HUES6 (cell line): Measurements from ENCODE around the gene C14orf39.
A peak's percentile ranks its signal among the peaks of the same experiment; 100 is the strongest.

Experiments
- H3K27ac ChIP-seq: 2 replicates; pipeline ENCODE4 v1.7.0; 2013; ENCODE audit warnings: low read depth, mild to moderate bottlenecking, low read length, inconsistent platforms
- H3K27me3 ChIP-seq: 2 replicates; pipeline ENCODE4 v1.6.1; 2013; ENCODE audit warnings: low read length; ENCODE audit not compliant: control insufficient read depth, insufficient read depth
- H3K36me3 ChIP-seq: 2 replicates; pipeline ENCODE4 v1.6.1; 2013; ENCODE audit warnings: low read length; ENCODE audit not compliant: control insufficient read depth, insufficient read depth
- H3K4me1 ChIP-seq: 2 replicates; pipeline ENCODE4 v1.6.1; 2013; ENCODE audit warnings: low read length; ENCODE audit not compliant: control insufficient read depth, insufficient read depth
- H3K4me3 ChIP-seq: 2 replicates; pipeline ENCODE4 v1.5.1; 2013; ENCODE audit warnings: low read depth, low read length
- H3K9ac ChIP-seq: one replicate; pipeline ENCODE4 v1.6.1; 2013; ENCODE audit warnings: mild to moderate bottlenecking, low read length
- H3K9me3 ChIP-seq: 2 replicates; pipeline ENCODE4 v1.6.1; 2013; ENCODE audit warnings: low read depth, low read length; ENCODE audit not compliant: control insufficient read depth, insufficient read depth

Gene C14orf39

DNA sequence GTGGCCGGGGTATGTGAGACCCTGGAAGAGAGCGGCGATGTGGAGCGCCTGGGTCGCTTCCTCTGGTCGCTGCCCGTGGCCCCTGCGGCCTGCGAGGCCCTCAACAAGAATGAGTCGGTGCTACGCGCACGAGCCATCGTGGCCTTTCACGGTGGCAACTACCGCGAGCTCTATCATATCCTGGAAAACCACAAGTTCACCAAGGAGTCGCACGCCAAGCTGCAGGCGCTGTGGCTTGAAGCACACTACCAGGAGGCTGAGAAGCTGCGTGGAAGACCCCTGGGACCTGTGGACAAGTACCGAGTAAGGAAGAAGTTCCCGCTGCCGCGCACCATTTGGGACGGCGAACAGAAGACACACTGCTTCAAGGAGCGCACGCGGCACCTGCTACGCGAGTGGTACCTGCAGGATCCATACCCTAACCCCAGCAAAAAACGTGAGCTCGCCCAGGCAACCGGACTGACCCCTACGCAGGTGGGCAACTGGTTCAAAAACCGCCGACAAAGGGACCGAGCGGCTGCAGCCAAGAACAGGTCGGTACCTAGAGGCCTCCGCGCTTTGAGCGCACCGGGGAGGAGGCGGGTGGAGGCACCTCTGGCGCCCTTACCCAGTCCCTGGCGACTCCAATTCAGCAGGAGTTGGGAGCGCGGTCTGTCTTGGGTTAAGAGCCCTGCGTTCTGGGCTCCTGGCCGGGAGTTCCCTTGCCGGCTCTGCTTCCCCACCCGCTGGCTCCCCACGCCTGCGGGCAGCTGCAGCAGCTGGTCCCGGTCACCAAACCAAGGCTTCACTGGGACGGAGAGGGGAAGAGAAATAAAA is 23.8 kb upstream of the C14orf39 start:
- H3K4me3 ChIP-seq, result peak overlapping the region; percentile 61
- H3K9me3 ChIP-seq, result no peaks in the 10 kb centered on the region
- peaks cover 100% of the 10 kb centered on the region for H3K27me3 ChIP-seq
- H3K9ac ChIP-seq, result no peak overlapping the region
- no peak overlapping the region for H3K27ac ChIP-seq
- peaks cover 39% of the 10 kb centered on the region for H3K4me1 ChIP-seq
- no peaks in the 10 kb centered on the region for H3K36me3 ChIP-seq

DNA sequence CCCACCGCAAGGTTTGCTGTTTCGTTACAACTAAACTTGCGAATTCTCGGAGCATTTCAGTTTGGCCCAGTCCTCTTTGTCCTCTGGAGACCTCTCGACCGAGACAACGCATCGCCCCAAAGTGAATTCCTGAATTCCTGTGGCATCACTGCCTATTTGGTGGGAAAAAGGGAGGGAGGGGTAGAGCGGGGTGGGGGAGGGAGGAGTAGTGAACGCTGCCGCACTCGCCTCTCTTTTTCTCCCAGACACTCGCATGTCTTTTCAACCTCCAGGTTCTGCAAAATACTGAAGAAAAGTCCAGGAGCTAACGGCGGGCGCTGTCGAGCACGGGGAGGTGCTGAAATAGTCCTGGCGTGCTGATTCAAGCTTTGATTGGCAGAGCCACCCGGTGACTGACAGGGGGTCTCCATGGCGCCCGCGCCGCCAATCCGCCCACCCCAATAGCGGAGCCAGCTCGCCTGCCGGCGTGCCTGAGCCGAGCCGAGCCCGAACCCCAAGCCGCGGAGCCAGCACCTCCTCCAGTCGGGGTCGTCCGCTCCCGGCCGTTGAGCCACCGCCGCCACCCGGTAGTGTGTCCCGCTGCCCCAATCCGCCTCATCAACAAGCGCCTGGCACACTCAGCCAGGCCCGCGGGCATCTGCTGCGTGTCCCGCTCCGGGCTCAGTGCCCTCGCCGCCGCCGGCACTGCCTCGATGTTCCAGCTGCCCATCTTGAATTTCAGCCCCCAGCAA is 23.0 kb upstream of the C14orf39 start, which contains the start of gene SIX6:
TSS of gene SIX6 (plus strand) at position 440 of the 731 bp plus-strand sequence. CDS start at position 693, 253 bp downstream.
- Histone ChIP-seq H3K4me3 (peak within 1 kb of the TSS; percentile 61), H3K36me3 (no peaks in the 10 kb centered on the region), H3K9ac (no peak within 1 kb of the TSS), H3K9me3 (no peaks in the 10 kb centered on the region), H3K27ac (no peak within 1 kb of the TSS), H3K27me3 (peaks cover 100% of the 10 kb centered on the region), H3K4me1 (peaks cover 39% of the 10 kb centered on the region)

DNA sequence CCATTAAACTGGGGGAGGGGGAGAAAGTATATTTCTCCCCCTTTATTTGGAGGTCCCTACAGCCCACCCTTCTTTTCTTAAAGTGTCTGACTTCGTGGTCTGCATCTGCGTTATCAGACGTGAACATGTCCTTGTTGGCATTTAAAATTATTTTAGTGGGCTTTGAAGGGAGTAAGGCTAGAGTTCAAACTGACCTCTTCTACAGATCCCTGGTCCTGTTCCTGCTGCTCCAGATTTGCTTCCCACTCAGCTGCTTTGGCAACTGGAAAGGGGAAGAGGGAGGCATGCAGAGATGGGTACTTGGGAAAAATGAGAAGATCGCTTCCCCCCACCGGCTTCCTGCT is 22.5 kb upstream of the C14orf39 start:
- Histone ChIP-seq H3K27me3 (peaks cover 100% of the 10 kb centered on the region), H3K4me1 (peaks cover 39% of the 10 kb centered on the region), H3K9me3 (no peaks in the 10 kb centered on the region), H3K9ac (no peak overlapping the region), H3K36me3 (no peaks in the 10 kb centered on the region), H3K4me3 (peak overlapping the region; percentile 61), H3K27ac (no peak overlapping the region)

DNA sequence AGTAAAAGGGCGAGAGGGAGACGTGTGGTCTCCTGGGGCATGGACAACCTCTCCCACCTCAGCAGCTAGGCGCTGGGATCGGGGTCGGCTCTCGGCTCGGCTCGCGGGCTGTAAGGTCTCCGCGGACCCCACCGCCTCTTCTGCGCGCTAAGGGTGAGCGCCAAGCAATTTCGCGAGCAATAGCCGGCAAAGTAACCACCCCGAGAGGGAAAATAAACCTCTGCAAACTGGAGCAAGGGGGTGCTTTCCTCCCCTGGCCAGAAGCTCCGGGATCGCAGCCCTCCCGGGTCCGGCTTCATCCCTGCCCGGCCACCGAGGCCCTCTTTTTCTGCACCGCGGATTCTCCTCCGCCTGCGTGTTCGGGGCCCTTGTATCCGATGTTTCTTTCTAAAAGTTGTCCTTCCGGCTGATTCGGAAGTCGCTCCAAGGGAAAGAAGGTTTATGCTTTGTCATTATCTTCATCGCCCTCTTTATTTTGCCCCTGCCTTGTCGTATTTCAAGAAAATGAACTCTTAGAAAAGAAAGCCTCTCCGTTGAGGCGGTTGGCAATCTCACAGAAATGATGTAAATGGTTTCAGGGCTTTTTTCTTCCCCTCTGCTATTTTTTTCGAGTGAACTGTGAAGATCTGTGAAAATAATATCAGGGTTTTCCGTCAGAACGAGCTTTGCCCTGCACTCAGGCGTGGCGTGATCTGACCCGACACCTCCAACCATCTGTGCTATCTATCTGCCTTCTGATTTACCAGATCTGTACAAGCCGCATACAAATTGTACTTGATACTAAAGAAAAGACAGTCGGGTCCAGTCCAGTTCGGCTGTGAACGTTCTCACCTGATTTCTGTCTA is 21.3 kb upstream of the C14orf39 start:
- no peaks in the 10 kb centered on the region for H3K36me3 ChIP-seq
- H3K9me3 ChIP-seq, result no peaks in the 10 kb centered on the region
- peaks cover 100% of the 10 kb centered on the region for H3K27me3 ChIP-seq
- H3K9ac ChIP-seq, result no peak overlapping the region
- peak overlapping the region; percentile 48 for H3K4me3 ChIP-seq
- H3K27ac ChIP-seq, result no peak overlapping the region
- peaks cover 33% of the 10 kb centered on the region for H3K4me1 ChIP-seq

DNA sequence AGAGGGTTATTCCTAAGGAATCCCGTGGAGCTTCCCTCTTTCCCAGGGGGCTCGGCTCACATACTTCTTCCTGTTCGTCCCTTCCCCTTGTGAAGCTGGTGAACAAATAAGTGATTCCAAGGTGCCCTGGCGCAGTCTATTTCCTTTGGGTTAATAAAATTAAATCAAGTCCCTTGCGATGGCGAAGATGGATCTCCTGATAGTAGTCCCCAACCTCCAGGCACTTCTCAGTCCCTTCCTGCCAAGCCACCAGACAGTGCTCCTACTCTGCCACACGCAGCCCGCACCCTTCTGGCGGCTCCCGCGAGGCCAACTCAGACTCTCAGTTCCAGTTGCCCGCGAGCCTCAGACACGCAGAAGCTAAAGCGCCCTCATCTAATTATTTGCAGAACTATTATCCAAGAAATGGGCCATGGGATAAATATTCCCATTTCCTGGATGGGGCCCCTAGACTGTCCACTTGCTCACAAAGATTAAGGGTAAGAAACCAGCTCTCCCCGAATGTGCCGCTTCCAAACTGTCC is 20.7 kb upstream of the C14orf39 start:
- Histone ChIP-seq H3K4me3 (peak overlapping the region; percentile 48), H3K36me3 (no peaks in the 10 kb centered on the region), H3K9ac (no peak overlapping the region), H3K27me3 (peaks cover 100% of the 10 kb centered on the region), H3K4me1 (peaks cover 33% of the 10 kb centered on the region), H3K27ac (no peak overlapping the region), H3K9me3 (no peaks in the 10 kb centered on the region)

DNA sequence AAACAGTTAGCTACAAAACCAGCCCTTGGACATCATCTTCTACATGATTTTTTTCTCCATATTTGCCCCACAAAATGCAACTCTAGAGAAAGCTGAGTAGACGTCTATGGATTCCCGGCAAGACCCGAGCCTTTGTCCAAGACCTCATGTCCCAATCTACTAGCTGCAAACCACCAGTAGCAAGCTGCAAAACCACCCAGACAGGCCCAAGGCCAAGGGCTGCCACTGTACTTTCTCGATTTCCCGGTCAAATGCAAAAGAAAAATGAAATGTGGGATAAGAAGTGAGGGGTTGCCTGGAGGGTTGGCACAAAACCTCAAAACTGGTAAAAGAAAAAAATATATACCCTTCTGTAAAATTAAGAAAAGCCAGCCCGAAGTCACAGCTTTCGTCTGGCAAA is 20.1 kb upstream of the C14orf39 start:
- Histone ChIP-seq H3K9me3 (no peaks in the 10 kb centered on the region), H3K27ac (no peak overlapping the region), H3K9ac (no peak overlapping the region), H3K27me3 (peaks cover 100% of the 10 kb centered on the region), H3K4me3 (peak overlapping the region; percentile 48; the same call in 1 of the 2 replicates), H3K4me1 (peaks cover 28% of the 10 kb centered on the region), H3K36me3 (no peaks in the 10 kb centered on the region)

DNA sequence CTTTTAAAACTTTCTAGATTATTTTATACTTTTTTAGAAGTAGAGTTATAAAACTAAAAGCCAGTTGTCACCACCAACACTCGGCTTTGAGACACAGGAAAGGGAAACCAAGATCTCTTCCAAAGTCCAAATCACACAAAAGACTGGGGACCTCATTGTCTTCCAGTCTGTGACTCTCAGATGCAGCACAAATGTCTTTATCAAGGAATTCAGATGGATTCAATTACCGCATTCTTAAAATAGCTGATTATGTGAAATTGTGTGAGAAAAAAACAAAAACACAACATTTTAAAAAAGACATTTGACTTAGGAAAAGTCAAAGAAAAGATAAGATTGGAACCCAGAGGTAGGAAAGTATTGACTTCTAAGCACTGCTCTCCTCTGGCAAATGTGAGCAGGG is 19.6 kb upstream of the C14orf39 start:
- Histone ChIP-seq H3K27me3 (peaks cover 100% of the 10 kb centered on the region), H3K27ac (no peak overlapping the region), H3K9ac (no peak overlapping the region), H3K4me3 (no peak overlapping the region), H3K36me3 (no peaks in the 10 kb centered on the region), H3K9me3 (no peaks in the 10 kb centered on the region), H3K4me1 (peaks cover 24% of the 10 kb centered on the region)

DNA sequence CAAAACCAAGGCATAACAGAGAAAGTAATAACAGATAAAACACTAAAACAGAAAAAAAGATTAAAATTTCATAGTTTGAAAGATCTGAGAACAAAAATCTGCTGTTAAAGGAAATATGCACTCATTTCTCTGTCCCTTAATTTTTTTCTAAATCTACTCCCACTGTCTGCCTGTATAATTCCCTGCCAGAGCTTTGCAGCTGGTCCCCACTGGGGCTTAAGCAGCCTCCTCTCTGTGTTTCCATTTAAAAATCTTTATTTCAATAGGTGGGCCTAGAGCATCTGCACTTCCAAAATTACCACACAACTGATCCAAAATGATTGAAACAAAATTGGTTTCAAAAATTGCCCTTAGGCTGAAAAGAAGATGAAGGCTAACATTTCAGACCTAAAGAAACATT is 16.7 kb upstream of the C14orf39 start:
- Histone ChIP-seq H3K4me1 (peaks cover 10% of the 10 kb centered on the region), H3K4me3 (no peak overlapping the region), H3K27me3 (peaks cover 75% of the 10 kb centered on the region), H3K27ac (no peak overlapping the region), H3K9ac (no peak overlapping the region), H3K9me3 (no peaks in the 10 kb centered on the region), H3K36me3 (no peaks in the 10 kb centered on the region)

DNA sequence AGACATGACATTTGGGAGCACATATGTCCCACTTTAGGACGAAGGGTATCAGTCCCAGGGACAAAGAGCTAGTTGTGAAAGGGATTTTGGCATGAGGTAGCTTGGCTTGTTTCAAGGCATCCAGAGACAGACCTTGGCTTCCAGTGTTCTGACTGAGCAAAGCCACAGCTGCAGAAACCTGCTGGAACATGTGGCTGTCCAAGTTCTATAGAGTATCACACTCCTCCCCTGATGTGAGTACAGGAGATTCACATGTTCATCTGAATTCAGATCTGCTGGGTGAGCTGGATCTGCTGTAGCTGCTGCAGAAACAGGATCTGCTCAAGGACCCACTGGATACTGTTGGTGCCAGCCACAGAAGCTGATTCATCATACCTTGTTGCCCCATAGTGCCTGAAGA is 10.1 kb upstream of the C14orf39 start:
- Histone ChIP-seq H3K27ac (no peak overlapping the region), H3K36me3 (no peaks in the 10 kb centered on the region), H3K4me1 (no peaks in the 10 kb centered on the region), H3K27me3 (peaks cover 33% of the 10 kb centered on the region), H3K9ac (no peak overlapping the region), H3K9me3 (no peaks in the 10 kb centered on the region), H3K4me3 (no peak overlapping the region)

DNA sequence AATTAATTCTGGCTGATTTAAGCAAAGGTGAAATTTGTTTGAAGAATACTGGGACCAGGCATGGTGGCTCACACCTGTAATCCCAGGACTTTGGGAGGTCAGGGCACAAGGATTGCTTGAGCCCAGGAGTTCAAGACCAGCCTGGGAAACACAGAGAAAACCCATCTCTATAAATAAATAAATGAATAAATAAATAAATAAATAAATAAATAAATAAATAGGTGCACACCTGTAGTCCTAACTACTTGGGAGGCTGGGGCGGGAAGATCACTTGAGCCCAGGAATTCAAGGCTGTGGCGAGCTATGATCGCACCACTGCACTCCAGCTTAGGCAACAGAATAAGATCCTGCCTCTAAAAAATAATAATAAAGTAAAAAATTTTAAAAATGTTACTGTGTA is 4.4 kb upstream of the C14orf39 start:
- Histone ChIP-seq H3K27ac (no peak overlapping the region), H3K27me3 (peaks cover 57% of the 10 kb centered on the region), H3K36me3 (no peaks in the 10 kb centered on the region), H3K4me1 (no peaks in the 10 kb centered on the region), H3K9me3 (no peaks in the 10 kb centered on the region), H3K4me3 (no peak overlapping the region), H3K9ac (no peak overlapping the region)
